Adipocyte (in vitro differentiated cells): ENCODE measurements around the gene DNMT3A.
A peak's percentile ranks its signal among the peaks of the same experiment; 100 is the strongest.

Experiments used
- DNase-seq: peaks from one replicate; pipeline ENCODE4 v3.0.0-alpha.2; 2015; ENCODE audit warnings: low read depth
- H3K27me3 ChIP-seq: replicated peaks from 2 replicates; pipeline ENCODE4 v1.7.0; 2013; ENCODE audit warnings: mild to moderate bottlenecking, low read length, moderate library complexity; ENCODE audit not compliant: control insufficient read depth, insufficient read depth
- H3K36me3 ChIP-seq: 2 replicates; pipeline ENCODE4 v1.7.0; 2013; ENCODE audit warnings: low read length, mild to moderate bottlenecking, moderate library complexity; ENCODE audit not compliant: control insufficient read depth, insufficient read depth, severe bottlenecking
- H3K4me1 ChIP-seq: 2 replicates; pipeline ENCODE4 v1.7.0; 2013; ENCODE audit warnings: mild to moderate bottlenecking, low read length, moderate library complexity; ENCODE audit not compliant: control insufficient read depth, insufficient read depth
- H3K4me3 ChIP-seq: 2 replicates; pipeline ENCODE4 v1.7.0; 2013; ENCODE audit warnings: mild to moderate bottlenecking, low read length, moderate library complexity
- H3K9ac ChIP-seq: 2 replicates; pipeline ENCODE4 v1.7.0; 2013; ENCODE audit warnings: mild to moderate bottlenecking, low read length, moderate library complexity
- H3K9me3 ChIP-seq: 2 replicates; pipeline ENCODE4 v1.7.0; 2013; ENCODE audit warnings: mild to moderate bottlenecking, low read length, moderate library complexity; ENCODE audit not compliant: control insufficient read depth

DNMT3A gene

DNA sequence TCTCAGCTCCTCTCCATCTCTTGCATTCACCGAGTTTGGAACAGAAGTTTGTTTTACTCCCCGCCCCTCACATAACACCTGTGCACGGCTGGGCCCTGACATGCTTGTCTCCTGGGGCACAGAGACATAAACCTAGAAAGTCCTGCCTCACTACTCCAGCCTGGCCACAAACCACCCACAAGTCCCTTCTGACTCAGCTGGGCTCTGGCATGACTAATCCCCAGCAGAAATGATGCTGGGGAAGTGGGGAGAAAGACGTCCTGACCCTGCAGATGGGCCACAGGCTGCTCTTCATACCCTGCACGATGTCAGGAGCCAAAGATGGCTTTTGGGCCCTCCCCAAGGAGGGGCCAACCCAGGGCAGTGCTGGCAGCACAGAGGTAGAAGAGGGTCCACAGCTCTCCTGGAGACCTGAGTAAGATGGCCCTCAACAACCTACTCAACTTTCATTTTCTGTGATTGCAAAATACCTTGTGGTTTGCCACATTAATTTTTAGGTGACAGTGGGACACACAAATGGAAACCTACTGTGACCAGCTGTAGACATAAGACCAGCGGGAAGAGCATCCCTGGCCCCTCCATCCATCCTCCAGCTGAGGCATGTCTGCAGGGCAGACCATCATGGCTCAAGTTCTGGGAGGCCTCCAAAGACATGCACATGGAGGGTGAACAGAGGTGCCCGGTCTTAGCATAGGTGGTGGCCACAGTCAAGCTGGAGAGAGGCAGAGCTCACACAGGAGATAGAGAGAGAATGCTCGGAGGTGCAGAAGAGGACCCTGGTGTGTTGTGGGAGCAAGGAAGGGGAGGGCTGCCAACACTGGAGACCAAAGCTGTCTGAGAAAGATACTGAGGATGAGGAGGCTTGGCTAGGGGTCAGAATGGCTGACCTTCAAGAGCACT is 40.0 kb downstream of the DNMT3A start:
- peak; percentile 58 for DNase-seq
- Histone ChIP-seq H3K4me1 (peaks cover 15% of the 10 kb centered on the region), H3K36me3 (no peaks in the 10 kb centered on the region), H3K9me3 (no peaks in the 10 kb centered on the region), H3K9ac (no peak overlapping the region), H3K27me3 (no peaks in the 10 kb centered on the region), H3K4me3 (no peak overlapping the region)

DNA sequence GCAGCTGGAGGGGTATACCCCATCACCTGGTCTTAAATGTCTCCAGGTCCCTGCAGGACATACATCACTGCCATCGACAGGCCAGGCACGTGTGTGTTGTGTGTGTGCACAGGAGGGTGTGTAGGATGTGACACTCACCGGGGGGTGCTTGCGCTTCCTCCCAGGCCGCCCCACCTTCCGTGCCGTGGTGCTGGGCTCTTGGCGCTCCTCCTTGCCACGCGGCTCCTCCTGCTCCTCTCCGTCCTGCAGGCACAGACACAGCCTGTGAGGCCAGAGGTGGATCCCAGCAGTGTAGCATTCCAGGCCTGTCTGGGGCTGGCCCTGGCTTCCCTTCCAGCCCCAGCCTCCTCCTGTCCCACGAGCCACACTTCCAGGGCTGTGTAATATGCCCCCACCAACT is 41.7 kb downstream of the DNMT3A start:
- DNase-seq = no peak
- Histone ChIP-seq H3K36me3 (no peaks in the 10 kb centered on the region), H3K4me1 (peaks cover 3% of the 10 kb centered on the region), H3K9ac (no peak overlapping the region), H3K27me3 (no peaks in the 10 kb centered on the region), H3K4me3 (no peak overlapping the region), H3K9me3 (no peaks in the 10 kb centered on the region)

DNA sequence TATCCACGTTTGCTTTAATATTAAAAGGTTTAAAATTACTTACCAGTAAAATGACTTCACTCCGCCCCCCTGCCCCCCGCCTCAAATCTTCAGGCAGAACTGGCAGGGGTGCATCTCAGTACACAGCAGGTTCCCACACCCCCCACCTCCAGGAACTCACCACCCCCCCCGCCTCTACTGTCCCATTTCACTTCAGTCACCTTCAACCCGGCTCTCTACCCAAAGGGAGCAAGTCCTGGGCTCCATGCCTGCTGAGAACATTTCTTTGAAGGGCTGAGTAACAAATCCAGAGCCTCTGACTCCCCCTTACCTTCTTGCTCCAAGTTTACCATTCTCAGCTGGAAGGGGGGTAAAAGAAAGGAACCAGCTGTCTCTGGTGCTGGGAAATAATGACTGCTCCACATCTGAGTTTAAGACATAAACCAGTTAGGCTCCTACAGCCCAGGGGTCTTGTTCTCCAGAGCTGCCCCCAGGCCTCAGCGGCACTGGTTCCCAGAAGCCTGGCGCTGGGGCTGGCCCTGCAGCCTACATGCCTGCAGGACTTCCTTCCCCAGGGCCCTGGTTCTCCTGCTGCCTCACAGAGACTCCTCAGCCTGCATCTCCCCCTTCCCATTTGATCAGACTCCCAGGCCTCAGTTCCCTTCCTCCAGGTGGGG is 42.8 kb downstream of the DNMT3A start:
- no peak overlapping the region for H3K4me3 ChIP-seq

DNA sequence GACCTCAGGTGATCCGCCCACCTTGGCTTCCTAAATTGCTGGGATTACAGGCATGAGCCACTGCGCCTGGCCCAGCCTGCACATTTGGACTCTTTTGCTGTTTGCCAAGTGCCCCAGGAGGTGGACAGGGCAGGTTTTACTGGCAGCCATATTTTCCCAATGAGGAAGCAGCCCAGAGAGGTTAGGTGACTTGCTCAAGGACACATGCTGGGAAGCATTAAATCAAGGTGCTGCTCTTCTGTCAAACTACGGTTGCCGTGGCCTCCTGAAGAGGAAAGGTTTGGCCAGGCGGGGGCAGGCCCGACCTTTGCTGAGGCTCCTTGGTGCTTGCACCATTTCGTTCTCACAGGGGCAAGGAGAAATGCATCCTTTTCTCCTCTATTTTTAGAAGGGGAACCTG is 44.0 kb downstream of the DNMT3A start:
- Histone ChIP-seq H3K9me3 (no peaks in the 10 kb centered on the region), H3K4me3 (no peak overlapping the region), H3K9ac (no peak overlapping the region), H3K36me3 (no peaks in the 10 kb centered on the region), H3K27me3 (no peaks in the 10 kb centered on the region), H3K4me1 (peaks cover 3% of the 10 kb centered on the region)
- DNase-seq = no peak

More for the DNA sequence above, 42.8 kb downstream of the DNMT3A start:
- H3K36me3 ChIP-seq = no peaks in the 10 kb centered on the region
- peaks cover 3% of the 10 kb centered on the region for H3K4me1 ChIP-seq
- no peaks in the 10 kb centered on the region for H3K9me3 ChIP-seq
- DNase-seq = no peak
- H3K9ac ChIP-seq = no peak overlapping the region
- H3K27me3 ChIP-seq = no peaks in the 10 kb centered on the region

DNA sequence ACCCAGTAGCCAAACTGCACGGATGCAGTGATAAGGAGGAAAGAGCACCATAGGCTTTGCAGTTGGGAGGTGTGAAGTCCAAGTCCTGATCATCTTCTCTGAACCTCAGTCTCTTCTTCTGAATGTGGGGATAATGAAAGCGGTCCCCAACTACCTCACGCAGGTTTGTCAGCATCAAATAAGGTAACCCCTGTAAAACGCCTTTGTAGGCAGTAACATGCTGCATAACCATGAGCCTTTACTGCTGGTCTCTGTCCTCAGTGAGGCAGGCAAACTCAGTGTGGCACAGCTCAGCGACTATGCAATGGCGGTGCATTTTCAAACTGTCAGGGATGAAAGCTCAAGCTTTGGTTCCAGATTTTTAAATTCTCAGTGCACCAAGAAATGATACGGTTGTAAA is 46.1 kb downstream of the DNMT3A start:
- no peak for DNase-seq
- Histone ChIP-seq H3K9ac (no peak overlapping the region), H3K4me3 (no peak overlapping the region), H3K36me3 (no peaks in the 10 kb centered on the region), H3K4me1 (no peaks in the 10 kb centered on the region), H3K9me3 (no peaks in the 10 kb centered on the region), H3K27me3 (no peaks in the 10 kb centered on the region)

DNA sequence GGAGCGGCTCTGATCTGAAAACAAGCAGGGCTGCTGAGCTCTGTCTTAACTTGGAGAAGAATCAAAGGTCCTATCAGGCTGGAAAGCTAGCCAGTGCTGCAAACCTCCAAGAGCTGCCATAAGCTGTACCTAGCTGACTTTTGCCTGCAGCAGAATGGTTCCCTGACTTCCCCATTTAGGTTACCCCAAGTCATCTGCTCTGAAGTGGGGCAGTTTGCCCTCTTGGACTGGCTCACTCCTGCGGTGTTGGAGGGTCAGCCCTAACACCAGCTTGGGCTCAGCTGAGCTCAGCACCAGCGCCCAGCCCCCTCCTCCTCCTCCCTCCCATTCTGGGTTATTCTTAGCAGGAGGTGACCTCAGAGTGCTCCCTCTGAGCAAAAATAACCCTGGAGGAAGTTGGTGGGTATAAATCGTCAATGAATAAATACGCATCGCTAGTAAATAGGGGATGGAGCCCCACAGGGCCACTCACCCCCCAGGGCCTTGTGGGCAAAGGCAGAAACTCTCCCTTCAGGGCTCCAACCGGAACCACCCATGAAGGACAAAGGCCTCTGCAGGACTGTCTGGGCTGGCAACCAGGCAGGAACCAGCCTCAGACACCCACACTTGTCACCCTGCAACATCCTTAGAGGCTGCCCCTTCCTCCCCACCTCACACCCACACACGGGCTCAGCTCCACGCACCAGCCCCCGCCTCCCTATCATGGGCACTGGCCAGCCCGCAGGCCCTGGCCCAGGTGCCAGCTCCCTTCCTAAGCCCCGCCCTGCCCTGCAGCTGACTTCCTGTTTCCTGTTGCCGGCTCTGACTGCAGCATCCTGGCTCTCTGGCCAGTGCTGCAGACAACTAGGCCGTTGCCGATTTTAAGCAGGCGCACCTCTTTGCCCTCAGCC is 46.9 kb downstream of the DNMT3A start:
- Histone ChIP-seq H3K4me1 (no peaks in the 10 kb centered on the region), H3K36me3 (no peaks in the 10 kb centered on the region), H3K4me3 (no peak overlapping the region), H3K9ac (no peak overlapping the region), H3K9me3 (no peaks in the 10 kb centered on the region), H3K27me3 (no peaks in the 10 kb centered on the region)
- DNase-seq = no peak

DNA sequence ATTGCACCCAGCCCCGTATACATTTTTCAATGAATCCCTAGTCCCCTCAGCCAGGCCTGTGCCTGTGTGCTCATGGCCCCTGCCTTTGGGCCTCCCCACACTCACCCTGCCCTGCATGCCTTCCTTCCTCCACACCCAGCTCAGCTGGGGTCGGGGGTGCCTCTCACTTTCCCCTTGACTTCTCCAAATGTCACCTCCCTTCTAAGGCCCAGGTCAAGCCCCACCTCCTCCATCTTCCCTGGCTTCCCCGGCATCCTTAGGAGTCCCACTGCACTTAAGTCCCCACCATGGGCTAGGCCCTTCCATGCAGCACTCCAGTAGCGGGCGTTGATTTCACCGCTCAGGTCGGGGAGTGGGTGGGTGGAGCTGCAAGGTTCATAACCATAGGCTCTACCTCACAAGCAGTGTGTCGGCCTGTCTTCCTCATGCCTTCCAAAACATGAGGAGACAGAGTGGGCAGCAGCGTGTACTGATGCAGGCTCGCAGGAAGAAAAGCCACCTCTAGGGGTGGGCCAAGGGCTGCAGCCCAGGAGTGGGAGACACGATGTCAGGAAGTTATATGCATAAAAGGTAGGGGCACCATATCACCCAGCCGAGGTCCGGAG is 47.7 kb downstream of the DNMT3A start:
- DNase-seq = no peak

DNA sequence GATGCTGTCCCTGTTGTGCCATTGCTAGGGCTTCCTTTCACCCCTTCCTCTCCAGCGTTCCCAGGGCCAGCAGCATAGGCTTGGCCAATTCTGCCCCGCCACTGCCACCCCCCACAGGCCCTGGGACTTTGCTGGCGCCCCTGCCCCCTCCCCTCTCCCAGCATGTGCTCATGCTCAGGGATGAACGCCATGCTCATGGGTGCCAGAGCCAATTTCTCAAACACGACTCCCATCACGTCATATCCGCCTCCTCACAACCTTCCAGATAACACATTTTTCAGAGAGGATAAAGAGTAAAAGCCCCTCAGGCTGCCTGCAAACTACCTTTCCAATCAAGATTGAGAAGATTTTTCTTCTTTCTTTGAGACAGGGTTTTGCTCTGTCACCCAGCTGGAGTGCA is 48.6 kb downstream of the DNMT3A start:
- Histone ChIP-seq H3K36me3 (no peaks in the 10 kb centered on the region), H3K4me3 (no peak overlapping the region), H3K27me3 (no peaks in the 10 kb centered on the region), H3K4me1 (no peaks in the 10 kb centered on the region), H3K9ac (no peak overlapping the region), H3K9me3 (no peaks in the 10 kb centered on the region)
- DNase-seq = no peak

More for the DNA sequence above, 47.7 kb downstream of the DNMT3A start:
- Histone ChIP-seq H3K4me3 (no peak overlapping the region), H3K27me3 (no peaks in the 10 kb centered on the region), H3K9me3 (no peaks in the 10 kb centered on the region), H3K9ac (no peak overlapping the region), H3K36me3 (no peaks in the 10 kb centered on the region), H3K4me1 (no peaks in the 10 kb centered on the region)

DNA sequence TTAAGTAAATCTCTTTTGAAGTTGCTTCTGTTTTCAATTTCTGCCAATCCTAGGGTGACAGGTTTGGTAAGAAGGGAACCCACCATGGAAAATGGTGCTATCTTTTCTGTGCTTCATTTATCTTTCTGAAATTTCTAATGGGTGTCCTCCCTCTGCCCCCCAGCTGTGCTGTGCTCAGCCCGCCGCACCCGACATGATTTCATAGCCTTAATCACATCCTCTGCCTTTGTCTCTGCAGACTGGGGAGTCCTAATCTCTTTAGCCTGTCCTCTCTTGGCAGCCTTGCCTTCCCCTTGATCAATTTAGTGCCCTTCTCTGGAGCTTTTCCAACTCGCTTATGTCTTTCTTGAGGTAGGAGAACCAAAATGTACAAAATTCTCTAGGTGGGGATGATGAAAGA is 49.3 kb downstream of the DNMT3A start:
- Histone ChIP-seq H3K9ac (no peak overlapping the region), H3K9me3 (no peaks in the 10 kb centered on the region), H3K27me3 (no peaks in the 10 kb centered on the region), H3K4me3 (no peak overlapping the region), H3K4me1 (no peaks in the 10 kb centered on the region), H3K36me3 (no peaks in the 10 kb centered on the region)
- no peak for DNase-seq

DNA sequence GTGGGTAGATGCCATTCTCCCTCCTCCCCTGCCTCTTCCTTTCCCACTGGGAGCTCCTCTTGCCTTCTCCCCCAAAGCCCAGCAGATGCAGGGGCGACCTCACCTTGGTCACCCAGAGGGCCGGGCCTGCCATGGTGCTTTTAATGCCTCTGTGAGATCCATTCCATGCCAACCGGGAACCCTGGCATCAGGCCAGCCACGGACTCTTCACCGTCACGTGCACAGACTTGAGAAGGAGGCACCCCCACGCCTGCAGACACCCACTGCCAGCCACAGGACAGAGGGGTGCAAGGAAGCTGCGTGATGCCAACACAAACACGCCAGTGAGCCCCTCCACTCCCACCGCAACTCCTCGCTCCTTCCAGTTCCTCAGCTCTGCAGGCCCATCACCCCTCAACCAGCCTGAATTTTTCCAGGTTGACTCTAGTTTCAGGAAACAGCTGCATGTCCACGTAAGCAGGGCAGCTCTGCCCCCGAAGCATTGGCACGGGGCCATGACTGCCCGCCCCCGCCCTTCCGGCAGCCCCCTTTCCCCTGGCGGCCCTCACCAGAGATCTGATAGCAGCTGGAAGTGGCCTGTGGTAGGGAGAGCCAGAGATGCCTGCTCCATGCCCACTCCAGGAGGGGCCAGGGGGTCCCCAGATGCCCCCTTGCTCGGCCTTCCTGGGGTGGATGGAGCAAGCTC is 50.8 kb downstream of the DNMT3A start:
- H3K27me3 ChIP-seq = no peaks in the 10 kb centered on the region
- no peaks in the 10 kb centered on the region for H3K4me1 ChIP-seq
- no peak for DNase-seq
- no peaks in the 10 kb centered on the region for H3K9me3 ChIP-seq
- H3K9ac ChIP-seq = no peak overlapping the region
- no peaks in the 10 kb centered on the region for H3K36me3 ChIP-seq
- H3K4me3 ChIP-seq = no peak overlapping the region
